ENCODE measurements around the gene CORO2A.

The CORO2A gene

DNA sequence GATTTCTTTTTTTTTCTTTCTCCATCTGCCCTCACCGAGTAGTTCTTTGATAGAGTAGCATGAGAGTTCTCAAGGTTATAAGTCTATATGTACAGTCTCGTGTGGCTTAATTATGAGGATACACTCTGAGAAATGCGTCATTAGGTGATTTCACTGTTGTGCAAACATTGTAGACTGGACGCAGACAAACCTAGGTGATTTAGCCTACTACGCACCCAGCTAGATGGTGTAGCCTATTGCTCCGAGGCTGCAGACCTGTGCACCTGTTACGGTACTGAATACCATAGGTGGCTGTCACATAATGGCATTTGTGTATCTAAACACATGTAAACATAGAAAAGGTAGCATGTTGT lies 26.9 kb upstream of the CORO2A start:
- no peak for DNase-seq

DNA sequence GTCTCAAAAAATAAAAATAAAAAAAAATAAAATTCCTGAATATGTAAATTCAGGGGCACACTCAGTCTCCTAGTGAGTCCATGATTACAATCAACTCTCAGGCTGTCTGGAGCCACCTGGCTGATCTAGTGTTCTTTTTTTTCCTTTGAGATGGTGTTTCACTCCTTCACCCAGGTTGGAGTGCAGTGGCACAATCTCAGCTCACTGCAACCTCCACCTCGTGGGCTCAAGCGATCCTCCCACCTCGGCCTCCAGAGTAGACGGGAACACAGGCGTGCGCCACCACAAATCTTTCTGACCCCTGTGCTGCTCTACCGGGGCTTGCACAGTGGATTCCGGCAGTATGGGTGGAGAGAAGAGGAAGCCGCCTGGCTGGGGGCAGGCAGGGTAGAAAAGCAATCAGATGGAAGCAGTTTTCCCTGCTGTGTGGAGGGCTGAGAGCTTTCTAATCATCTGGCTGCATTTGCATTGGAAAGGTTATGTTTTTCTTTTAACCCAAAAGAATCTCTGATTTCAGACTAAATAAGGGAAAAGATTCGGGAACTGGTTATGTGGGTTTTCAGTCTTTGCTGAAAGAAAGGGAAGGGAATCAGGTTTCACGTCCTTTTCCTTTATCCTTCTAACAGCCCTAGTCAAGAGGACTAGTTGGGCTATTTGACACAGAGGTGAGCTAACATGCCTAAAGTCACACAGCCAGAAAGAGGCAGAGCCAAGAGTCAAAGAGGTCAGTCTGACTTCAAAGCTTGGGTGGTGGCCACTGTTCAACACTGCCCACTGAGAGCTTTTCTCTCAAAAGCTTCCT lies 26.3 kb upstream of the CORO2A start:
- DNase-seq: no peak

DNA sequence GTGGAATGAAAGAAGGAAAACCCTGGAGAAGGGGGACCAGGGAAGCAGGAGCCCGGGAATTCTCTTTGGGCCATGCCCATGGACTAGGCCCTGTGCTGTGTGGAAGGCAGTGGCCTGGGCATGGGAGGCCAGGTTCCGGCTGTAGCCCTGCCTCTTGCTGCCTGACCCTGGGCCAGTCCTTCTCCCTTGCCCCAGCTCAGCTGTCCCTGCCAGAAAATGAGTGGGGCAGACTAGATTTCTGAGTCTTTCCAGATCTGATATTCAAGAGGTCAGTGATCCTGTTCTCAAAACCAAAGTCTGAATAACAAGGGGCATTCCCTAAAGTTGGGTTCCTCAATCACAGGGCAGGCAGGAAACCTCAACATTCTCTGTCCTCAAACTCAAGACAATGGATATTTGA lies 24.8 kb upstream of the CORO2A start:
- DNase-seq: no peak

DNA sequence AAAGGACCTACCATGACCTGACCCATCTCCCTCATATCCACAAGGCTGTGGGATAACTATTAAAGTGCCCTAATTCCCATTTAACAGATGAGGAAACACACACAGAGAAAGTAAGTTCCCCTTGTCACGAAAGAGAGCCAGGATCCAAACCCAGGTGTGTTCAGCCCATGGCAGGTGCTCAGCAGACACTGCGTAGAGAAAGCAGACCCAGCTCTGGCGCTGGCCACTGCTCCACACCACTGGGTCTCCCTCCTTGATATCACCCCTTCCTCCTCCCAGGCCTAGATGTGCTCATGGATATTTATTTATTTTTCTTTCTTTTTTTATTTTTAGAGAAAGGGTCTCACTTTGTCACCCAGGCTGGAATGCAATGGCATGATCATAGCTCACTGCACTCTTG lies 24.0 kb upstream of the CORO2A start:
- no peak for DNase-seq

DNA sequence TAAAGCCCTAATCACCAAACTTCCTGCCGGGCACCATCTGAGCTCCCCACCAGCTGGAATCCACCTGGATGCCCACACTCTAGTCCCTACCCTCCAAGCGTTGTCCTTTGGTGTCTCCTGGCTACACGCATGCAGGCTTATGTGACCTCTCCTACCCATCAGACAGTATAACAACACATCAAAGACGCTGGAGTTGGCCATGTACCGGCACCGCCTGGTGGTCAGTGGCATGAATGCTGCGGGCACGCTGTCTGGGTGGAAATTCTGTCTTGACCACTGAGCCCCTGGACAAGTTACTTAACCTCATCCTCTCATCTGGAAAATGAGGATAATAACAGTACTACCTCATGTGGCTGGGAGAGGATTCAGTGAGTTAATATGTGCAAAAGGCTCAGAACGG lies 23.4 kb upstream of the CORO2A start:
- peak; percentile 8 for DNase-seq

DNA sequence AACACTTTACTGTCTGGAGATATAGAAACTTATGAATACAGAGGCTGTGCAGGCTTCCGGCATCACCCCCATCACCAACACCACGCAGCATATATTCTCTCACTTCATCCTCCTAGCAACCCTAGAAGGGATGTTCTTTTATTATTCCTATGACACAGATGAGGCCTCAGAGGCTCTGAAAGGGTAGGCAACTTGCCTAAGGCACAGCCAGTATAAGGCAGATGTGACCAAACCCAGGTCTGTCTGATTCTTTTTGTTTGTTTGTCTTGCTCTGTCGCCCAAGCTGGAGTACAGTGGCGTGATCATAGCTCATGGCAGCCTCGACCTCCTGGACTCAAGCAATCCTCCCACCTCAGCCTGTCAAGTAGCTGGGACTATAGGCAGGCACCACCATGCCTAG lies 22.8 kb upstream of the CORO2A start:
- no peak for DNase-seq

DNA sequence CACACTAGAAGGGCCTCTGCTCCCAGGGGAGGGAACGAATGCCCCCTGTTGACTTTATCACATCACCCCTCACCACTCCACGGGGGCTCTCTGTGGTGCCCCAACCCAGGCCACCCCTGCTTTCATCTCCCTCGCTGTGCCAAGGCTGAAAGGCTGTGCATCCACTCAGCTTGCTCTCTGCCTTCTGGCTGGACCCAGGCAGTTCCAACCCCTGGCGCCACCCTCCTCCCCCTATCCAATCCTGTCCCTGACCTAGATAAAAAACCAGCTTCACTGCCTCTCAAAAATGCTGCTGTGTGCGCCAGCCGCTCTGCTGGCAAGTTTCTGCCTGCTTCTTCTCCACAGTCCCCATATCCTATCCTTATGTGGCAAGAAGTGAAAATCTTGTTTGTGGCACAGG lies 22.4 kb upstream of the CORO2A start:
- DNase-seq: no peak

DNA sequence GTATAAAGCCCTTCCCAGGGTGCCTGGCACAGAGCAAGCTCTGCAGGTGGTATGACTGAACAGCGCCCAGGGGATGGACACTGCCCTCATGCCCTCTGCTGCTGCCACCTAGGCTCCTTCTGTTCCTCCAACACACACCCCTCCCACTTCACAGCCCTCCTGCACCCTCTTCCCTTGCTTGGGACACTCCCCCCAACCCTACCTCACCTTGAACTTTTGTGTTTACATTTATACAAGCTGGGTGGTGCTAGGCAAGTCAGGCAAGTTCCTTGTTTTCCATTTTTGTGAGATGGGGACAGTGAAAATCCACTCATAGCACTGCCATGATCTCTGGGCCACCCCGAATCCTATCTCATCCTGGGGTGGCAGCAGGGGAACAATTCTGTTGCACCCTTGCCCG lies 18.8 kb upstream of the CORO2A start:
- no peak for DNase-seq

DNA sequence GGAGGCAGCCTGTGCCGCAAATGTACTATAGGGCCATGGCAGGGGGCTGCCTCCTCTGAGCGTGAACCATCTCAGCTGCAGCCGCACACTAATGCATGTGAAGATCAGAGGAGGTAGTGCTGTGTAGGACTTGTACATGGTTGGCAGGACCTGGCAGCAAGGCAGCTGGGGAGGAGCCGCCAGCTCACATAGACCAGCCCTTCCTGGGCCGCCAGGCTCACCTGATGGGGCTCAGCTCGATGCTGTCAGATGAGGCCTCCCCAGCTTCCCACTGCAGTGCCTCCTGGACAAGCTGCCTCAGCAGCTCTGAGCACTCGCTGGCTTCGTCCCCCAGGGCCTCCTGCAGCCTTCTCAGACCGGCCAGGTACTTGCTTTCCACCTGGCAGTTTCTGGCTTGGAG lies 18.0 kb upstream of the CORO2A start:
- DNase-seq: no peak

DNA sequence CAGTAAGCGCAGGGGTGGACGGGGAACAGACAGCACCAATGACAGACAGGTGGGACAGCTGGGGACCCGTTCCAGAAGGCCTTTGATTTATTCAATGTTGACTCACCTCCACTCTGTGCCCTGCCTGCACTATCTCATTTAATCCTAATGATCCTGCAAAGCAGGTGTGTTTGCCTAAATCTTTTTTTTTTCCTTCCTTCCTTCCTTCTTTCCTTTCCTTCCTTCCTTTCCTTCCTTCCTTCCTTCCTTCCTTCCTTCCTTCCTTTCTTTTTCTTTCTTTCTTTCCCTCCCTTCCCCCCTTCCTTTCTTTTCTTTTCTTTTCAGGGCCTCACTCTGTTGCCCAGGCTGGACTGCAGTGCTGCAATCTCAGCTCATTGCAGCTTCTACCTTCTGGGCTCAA lies 17.1 kb upstream of the CORO2A start:
- no peak for DNase-seq

DNA sequence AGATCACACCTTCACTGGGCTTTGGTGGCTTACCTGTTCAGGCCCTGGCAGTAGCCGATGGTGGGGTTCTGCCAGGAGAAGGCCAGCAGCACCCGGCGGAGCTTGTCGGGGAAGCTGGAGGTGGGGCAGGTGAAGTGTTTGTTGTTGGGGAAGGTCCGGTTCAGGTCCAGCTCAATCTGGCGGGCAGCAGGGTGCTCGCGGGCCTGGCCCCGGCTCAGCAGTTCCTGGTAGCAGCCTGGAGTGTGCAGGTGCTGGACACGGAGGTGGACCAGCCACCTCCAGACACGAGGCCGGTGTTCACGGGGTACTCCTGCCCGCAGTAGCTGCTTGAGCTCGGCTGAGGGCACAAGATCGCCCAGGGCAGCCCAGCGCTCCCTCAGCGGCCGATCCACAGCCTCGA lies 16.2 kb upstream of the CORO2A start:
- DNase-seq: no peak

DNA sequence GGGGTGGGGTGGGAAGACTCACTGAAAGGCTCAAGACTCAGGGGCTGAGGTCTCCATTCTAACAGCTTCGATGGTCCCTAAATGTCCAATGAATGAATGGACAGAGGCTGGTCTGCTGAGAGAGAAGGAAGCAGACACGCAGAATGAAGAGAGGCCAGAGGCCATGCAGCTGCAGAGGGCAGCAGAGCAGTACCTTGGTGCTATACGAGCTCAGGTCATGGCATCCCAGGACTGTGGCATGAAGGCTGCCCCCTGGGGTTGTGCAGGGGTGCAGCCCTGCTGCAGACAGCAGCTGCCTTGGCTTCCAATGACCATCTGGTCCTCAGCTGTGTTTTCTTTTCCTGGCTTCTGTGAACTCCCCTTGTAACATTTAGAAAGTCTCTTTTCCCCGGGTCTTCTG lies 15.2 kb upstream of the CORO2A start:
- no peak for DNase-seq

DNA sequence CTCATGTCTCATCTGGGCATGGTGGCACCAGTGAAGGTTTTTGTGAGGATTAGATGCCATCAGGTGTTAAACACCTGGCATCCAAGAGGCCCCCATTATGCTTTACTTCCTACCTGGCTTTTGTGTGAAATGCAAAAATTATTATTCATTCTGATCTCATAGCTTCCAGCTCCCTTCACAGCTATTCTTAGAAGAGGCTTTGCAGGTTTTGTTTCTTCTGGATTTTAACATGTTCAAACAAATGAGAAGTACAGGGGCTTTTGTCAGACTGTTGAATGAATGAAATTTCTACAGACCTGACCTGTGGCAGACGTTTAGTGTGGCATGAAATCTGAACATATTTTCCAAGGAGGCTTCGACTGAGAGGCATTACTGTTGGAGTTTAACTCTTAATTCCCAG lies 14.3 kb upstream of the CORO2A start:
- DNase-seq: no peak

DNA sequence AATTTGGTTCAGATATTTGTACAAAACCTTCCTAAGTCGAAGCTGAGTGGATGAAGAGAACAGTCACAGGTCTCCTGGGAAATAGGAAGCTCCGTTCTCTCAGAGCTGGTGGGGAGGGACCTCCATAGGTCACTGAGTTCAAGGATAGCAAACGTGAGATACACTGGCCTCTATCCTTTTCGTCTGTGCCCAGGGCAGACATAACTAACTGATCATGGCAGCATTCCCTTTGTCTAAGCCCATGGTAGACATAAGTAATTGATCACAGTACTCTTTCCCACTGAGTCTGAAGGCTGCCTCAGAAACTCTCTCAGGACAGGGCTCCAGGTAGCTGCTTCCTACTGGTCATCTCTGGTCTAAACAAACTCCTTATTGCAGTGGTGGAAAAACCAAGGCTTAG lies 12.3 kb upstream of the CORO2A start:
- no peak for DNase-seq

DNA sequence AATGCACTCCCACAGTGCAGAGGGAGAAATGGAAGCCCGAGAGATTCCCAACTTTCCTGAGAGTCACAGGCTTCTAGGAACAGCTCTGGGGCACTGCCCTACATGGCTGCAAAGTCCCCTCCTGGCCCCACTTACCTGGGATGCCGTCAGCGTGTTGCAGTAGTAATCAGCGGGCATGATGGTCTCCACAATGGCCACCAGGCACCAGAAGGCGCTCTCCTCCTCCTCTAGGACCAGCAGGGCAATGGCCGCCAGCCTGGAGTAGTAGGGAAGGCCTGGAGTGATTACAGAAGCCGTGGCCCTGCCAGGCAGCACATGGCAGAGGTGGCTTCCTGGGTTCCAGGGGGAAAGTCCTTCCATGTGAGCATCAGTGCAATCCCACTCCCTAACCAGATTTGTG lies 10.7 kb upstream of the CORO2A start:
- DNase-seq: no peak

DNA sequence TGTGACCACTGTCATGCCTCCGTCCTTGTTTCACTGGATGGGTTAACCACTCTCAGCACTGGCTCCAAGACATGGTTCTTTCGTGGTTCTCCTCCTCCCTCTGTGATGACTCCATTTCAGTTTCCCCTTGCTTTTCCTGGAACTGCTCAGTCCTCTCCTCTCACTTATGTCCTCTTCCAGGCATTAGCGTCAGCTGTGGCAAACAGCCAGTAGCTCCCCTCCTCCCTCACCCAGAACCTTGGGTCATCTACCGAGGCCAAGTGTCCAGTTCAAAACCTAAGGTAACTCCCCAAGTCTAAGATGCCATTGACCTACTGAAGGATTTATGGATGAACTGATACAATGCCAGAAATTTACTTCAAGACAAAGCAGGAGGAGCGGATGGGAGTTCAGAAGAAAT lies 9.8 kb upstream of the CORO2A start:
- DNase-seq: no peak

DNA sequence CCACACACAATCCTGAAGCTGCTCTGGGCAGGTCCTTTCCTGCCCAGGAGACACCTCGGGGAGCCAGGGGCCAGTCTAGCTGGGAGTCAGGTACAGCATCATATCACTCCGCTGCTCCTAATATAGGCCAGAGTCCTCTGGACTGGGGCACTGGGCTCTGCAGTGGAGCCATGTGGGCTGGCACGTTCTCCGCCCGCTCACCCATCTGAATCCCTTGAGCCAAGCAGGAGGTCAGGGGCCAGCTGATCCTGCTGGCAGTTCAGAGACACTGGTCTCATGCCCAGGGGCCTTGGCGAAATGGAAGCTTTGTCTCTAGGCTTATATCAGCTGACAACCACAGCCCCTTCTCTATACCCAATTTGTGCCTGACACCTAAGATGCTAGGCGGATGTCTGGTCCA lies 9.3 kb upstream of the CORO2A start:
- DNase-seq: no peak

DNA sequence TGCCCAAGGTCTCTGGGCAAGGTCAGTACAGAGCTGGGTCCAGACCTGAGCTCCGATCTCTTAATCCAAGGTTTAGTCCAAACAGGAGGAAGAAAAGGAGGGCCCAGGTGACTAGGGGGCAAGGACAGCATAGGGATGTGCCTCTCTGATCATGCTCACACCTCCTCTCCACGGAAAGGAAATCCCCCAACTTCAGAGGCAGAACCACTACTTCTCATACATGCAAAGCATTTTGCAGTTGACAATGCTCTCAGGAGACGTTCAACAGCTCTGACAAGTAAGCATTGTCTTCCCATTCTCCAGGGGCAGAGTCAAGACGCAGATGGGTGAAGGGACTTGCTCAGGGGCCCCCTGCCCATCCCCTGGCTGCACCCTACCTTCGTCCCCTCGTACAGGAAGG lies 8.7 kb upstream of the CORO2A start:
- no peak for DNase-seq

DNA sequence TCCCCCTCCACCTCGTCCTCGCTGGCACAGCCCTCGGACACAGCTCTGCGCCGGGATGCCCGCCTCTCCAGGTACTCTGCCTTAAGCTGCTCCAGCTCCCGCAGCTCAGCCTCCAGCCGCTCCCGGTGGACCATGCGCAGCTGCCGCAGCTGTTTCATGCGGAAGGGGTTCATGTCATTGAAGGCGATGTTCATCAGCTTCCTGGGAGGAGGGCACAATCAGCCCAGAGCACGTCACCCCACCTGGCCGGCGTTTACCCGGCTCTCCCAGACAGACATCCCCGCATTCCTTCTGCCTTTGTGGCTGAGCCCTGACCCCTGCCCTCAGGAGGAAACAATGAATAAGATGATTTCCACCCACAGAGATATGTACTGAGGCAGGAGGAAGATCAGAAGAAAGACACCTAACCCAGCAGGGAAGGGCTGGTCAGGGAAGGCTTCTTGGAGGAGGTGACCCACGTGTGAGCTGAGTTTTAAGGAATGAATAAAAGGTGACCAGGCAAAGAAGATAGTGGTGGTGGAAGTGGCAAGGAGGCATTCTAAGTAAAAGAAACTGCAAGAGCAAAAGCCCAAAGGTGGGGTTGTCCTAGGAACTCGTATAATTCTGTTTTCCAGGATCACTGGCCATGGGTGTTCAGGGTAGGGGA lies 7.1 kb upstream of the CORO2A start:
- no peak for DNase-seq

DNA sequence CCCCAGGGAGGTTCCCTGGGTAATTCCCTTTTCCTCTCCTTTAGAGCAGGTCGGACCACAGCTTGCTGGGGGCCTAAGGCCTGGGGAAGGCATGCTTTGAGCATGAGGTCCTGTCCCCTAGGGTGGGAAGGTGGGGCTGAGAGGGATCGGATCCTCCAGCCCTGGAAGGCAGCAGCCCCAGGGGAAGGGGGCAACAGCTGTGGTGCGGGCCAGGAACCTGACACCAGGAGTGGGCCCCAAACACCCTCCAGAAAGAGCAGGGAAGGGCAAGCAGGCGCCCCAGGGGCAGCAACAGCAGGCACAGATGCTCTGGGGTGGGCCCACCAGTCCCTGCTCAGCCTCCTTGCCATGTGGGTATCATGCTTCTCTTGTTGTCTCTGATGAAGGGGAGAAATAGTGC lies 3.2 kb upstream of the CORO2A start:
- no peak for DNase-seq

DNA sequence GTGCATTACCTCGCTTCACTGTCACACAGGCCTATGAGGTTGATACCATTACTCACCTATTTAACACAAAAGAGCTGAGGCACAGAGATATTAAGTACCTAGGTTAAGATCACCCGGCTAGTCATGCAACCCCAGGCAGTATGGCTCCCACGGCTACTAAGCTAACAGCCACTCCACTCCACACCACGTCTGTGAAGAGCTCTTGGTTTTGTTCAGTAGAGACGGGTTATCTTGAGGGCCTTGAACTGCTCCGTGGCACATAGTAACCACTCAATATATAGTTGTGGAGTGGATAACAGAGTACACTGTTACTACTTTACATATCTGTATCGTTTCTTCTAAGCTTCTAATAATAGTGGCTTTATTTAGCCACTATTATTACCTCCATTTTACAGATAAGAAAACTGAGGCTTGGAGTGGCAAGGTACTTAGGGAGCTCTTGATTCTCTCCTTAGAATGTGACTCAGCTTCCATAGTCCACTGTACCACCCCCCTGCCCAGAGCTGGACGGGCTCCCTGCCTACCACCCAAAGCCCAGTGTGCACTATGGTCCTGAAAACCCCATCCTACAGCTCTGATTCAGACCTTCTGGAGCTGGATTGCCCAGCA lies 1.0 kb upstream of the CORO2A start:
- no peak for DNase-seq

DNA sequence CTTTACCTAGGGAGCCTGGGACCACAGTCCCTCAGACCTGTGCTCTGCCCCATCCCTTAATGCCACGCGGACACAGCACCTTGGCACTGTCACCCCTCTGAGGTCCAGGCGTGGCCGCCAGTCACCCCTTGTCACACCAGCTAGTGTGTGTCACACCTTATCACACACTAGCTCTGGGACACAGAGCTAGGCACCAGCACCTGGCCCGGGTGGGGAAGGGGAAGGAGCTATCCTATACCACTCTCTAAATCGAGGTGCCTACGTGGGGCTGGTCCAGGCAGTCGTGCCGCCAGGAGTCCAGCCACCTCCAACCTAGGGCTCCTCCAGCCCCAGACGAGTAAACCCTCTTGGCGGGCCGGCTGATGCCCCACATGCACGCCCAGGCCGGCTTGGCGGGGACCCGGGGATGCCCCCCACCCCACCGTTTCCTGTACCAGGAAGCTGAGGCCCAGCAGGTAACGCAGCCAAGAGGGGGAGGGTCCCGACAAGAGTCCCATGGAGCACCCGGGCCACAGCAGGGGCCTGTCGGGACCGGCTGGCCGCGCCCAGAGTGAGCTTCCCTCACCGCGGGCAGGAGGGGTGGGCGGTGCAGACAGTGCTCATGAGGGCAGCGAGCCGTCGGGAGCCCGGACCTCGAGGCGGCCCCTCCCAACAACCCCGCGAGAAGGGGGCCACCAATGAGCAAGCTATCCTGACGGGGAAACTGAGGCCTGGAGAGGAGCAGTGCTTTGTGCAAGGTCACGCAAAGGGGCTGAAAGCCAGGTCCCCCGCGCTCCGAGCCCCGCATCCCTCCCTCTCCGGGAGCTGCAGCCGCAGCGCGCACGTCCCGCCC lies 550 bp downstream of the CORO2A start:
- DNase-seq: peak; percentile 34

DNA sequence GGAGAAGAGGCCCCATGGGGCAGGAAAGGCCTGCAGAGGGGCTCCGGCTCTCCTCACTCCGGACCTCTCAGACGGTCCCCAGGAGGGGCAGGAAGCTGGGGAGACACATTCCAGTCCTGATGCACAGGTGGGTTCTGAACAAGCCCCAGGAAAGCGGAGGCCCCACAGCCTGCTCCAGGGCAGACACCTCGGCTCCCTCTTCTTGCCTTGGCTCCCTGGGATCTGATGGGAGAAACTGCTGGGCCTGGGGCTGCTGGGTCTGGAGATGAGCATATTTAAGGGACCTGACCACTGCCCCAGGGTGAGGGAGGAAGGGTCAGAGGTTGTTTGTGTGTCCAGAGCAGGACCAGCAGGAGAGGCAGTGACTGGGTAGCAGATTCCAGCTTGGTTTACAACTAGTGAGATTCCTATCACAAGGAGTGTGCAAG lies 1.2 kb downstream of the CORO2A start:
- no peak for DNase-seq

DNA sequence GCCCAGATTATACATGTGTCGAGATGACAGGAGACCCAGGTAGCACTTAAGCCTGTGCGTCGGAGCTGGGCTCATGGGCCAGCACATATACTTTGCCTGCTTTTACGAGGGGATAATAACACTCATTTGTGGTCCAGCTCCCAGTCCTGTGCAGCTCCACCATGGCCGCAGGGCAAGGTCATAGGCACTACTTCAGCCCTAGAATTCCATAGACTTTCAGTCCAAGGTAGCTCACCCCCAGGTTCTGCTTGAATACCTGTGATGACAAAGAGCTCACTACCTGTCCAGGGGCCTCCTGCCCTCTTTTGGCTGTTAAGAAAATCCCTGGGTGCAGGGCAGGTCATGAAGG lies 1.7 kb downstream of the CORO2A start:
- DNase-seq: no peak
